SK-N-SH treated with all-trans-retinoic acid at 6 μM for 48 hours (cell line): Measurements from ENCODE around the gene CNMD.

Experiments
- ATAC-seq: fragments of 200-7000 bp; cut with Tn5 transposase; 3 replicates; pipeline ENCODE4 v1.9.1; 2020; ENCODE audit warnings: mild to moderate bottlenecking, moderate library complexity
- ARNTL ChIP-seq: fragments of 450-650 bp; formaldehyde crosslinking; IDR thresholded peaks from 2 replicates; pipeline ENCODE4 v1.5.0; 2020; ENCODE audit warnings: low read depth, mild to moderate bottlenecking, moderate library complexity, borderline replicate concordance
- BACH2 ChIP-seq: fragments of 250-450 bp; sonication (Bioruptor Pico); IDR thresholded peaks from 2 replicates; pipeline ENCODE4 v1.9.0; 2021; ENCODE audit warnings: mild to moderate bottlenecking, borderline replicate concordance
- CREB5 ChIP-seq: fragments of 250-450 bp; sonication (Bioruptor Pico); IDR thresholded peaks from 2 replicates; pipeline ENCODE4 v1.5.1; 2020; ENCODE audit warnings: low read depth, mild to moderate bottlenecking, moderate library complexity
- CSRNP3 ChIP-seq: fragments of 250-450 bp; sonication (Bioruptor Pico); IDR thresholded peaks from 2 replicates; pipeline ENCODE4 v1.5.1; 2021; ENCODE audit warnings: mild to moderate bottlenecking, moderate library complexity
- ESRRG ChIP-seq: fragments of 250-450 bp; sonication (Bioruptor Pico); IDR thresholded peaks from 2 replicates; pipeline ENCODE4 v1.6.1; 2021; ENCODE audit warnings: mild to moderate bottlenecking
- GLIS3 ChIP-seq: fragments of 250-450 bp; sonication (Bioruptor Pico); IDR thresholded peaks from 2 replicates; pipeline ENCODE4 v1.5.0; 2020; ENCODE audit warnings: mild to moderate bottlenecking, moderate library complexity
- ISL1 ChIP-seq: fragments of 250-450 bp; sonication (Bioruptor Pico); IDR thresholded peaks from 2 replicates; pipeline ENCODE4 v2.1.2; 2022; ENCODE audit warnings: mild to moderate bottlenecking, moderate library complexity
- OSR1 ChIP-seq: fragments of 250-450 bp; sonication (Bioruptor Pico); IDR thresholded peaks from 2 replicates; pipeline ENCODE4 v1.8.0; 2022; ENCODE audit warnings: moderate library complexity, mild to moderate bottlenecking, inconsistent platforms
- PATZ1 ChIP-seq: fragments of 250-450 bp; sonication (Bioruptor Pico); IDR thresholded peaks from 2 replicates; pipeline ENCODE4 v1.8.0; 2020; ENCODE audit warnings: mild to moderate bottlenecking, moderate library complexity, borderline replicate concordance
- POU6F1 ChIP-seq: fragments of 250-450 bp; sonication (Bioruptor Pico); IDR thresholded peaks from 2 replicates; pipeline ENCODE4 v1.8.0; 2021; ENCODE audit warnings: low read depth, mild to moderate bottlenecking, moderate library complexity, borderline replicate concordance
- PPARA ChIP-seq: fragments of 250-450 bp; sonication (Bioruptor Pico); IDR thresholded peaks from 2 replicates; pipeline ENCODE4 v1.5.0; 2020; ENCODE audit warnings: mild to moderate bottlenecking, borderline replicate concordance
- RARB ChIP-seq: fragments of 250-450 bp; sonication (Bioruptor Pico); IDR thresholded peaks from 2 replicates; pipeline ENCODE4 v1.8.0; 2021; ENCODE audit warnings: mild to moderate bottlenecking, moderate library complexity
- TCF4 ChIP-seq: fragments of 250-450 bp; sonication (Bioruptor Pico); IDR thresholded peaks from 2 replicates; pipeline ENCODE4 v1.8.0; 2021; ENCODE audit warnings: mild to moderate bottlenecking, moderate library complexity, borderline replicate concordance
- TOX ChIP-seq: fragments of 250-450 bp; sonication (Bioruptor Pico); IDR thresholded peaks from 2 replicates; pipeline ENCODE4 v1.8.0; 2021; ENCODE audit warnings: mild to moderate bottlenecking, moderate library complexity, borderline replicate concordance
- TSHZ2 ChIP-seq: fragments of 250-450 bp; sonication (Bioruptor Pico); IDR thresholded peaks from 2 replicates; pipeline ENCODE4 v1.5.0; 2020; ENCODE audit warnings: mild to moderate bottlenecking, moderate library complexity
- ZC3H10 ChIP-seq: fragments of 250-450 bp; sonication (Bioruptor Pico); IDR thresholded peaks from 2 replicates; pipeline ENCODE4 v1.5.1; 2021; ENCODE audit warnings: mild to moderate bottlenecking, moderate library complexity
- ZFP3 ChIP-seq: fragments of 250-450 bp; sonication (Bioruptor Pico); IDR thresholded peaks from 2 replicates; pipeline ENCODE4 v1.5.0; 2020; ENCODE audit warnings: mild to moderate bottlenecking, moderate library complexity
- ZFP30 ChIP-seq: fragments of 450-650 bp; formaldehyde crosslinking; IDR thresholded peaks from 2 replicates; pipeline ENCODE4 v1.5.0; 2022; ENCODE audit warnings: mild to moderate bottlenecking, moderate library complexity
- ZNF565 ChIP-seq: fragments of 450-650 bp; formaldehyde crosslinking; conservative IDR thresholded peaks from 2 replicates; pipeline ENCODE4 v1.5.0; 2020; ENCODE audit warnings: low read depth, mild to moderate bottlenecking, moderate library complexity
- ZNF70 ChIP-seq: fragments of 450-650 bp; formaldehyde crosslinking; IDR thresholded peaks from 2 replicates; pipeline ENCODE4 v1.5.0; 2020; ENCODE audit warnings: mild to moderate bottlenecking, moderate library complexity
- ZNF8 ChIP-seq: fragments of 450-650 bp; formaldehyde crosslinking; IDR thresholded peaks from 2 replicates; pipeline ENCODE4 v1.5.0; 2020; ENCODE audit warnings: mild to moderate bottlenecking, moderate library complexity

CNMD gene

GRCh38 chr13:52703482-52703881 is 36.1 kb downstream of the CNMD start:
- no peak for ATAC-seq
- TF ChIP-seq CSRNP3 (CRISPR knock-in tag), result no peak
- TF ChIP-seq TSHZ2 (CRISPR knock-in tag), result no peak
- TF ChIP-seq PATZ1 (CRISPR knock-in tag), result no peak
- no peak for TF ChIP-seq ARNTL (CRISPR knock-in tag)
- TF ChIP-seq ZC3H10 (CRISPR knock-in tag), result no peak
- no peak for TF ChIP-seq BACH2 (CRISPR knock-in tag)
- TF ChIP-seq OSR1 (CRISPR knock-in tag), result no peak
- no peak for TF ChIP-seq ZNF565 (CRISPR knock-in tag)
- TF ChIP-seq GLIS3 (CRISPR knock-in tag), result no peak
- no peak for TF ChIP-seq ZFP3 (CRISPR knock-in tag)
- TF ChIP-seq ZNF8 (CRISPR knock-in tag), result no peak
- TF ChIP-seq POU6F1 (CRISPR knock-in tag), result no peak
- no peak for TF ChIP-seq PPARA (CRISPR knock-in tag)
- TF ChIP-seq TOX (CRISPR knock-in tag), result no peak

GRCh38 chr13:52701728-52702465 is 37.7 kb downstream of the CNMD start:
- no peak for ATAC-seq

GRCh38 chr13:52696566-52696965 is 43.1 kb downstream of the CNMD start:
- ATAC-seq, result no peak
- TF ChIP-seq TSHZ2 (CRISPR knock-in tag) (no peak), CREB5 (CRISPR knock-in tag) (no peak), ESRRG (CRISPR knock-in tag) (no peak), GLIS3 (CRISPR knock-in tag) (no peak), ARNTL (CRISPR knock-in tag) (no peak), ISL1 (CRISPR knock-in tag) (no peak), RARB (CRISPR knock-in tag) (no peak), TCF4 (no peak), ZFP30 (no peak), BACH2 (CRISPR knock-in tag) (no peak), PPARA (CRISPR knock-in tag) (no peak)

More at GRCh38 chr13:52701728-52702465, 37.7 kb downstream of the CNMD start:
- no peak for TF ChIP-seq CREB5 (CRISPR knock-in tag)
- TF ChIP-seq ZNF70 (CRISPR knock-in tag), result no peak
